Amniotic epithelial cell (primary cell): ENCODE data around the gene LLCFC1.

Source experiments
- DNase-seq: peaks from one replicate; pipeline ENCODE4 v3.0.0-alpha.2; 2010; ENCODE audit warnings: low read depth

LLCFC1 gene

GRCh38 chr7:142939226-142939910 is at the start of gene LLCFC1:
LLCFC1 (plus strand) TSS chr7:142939484; CDS start chr7:142939622, 138 bp downstream.
- no peak for DNase-seq

DNA sequence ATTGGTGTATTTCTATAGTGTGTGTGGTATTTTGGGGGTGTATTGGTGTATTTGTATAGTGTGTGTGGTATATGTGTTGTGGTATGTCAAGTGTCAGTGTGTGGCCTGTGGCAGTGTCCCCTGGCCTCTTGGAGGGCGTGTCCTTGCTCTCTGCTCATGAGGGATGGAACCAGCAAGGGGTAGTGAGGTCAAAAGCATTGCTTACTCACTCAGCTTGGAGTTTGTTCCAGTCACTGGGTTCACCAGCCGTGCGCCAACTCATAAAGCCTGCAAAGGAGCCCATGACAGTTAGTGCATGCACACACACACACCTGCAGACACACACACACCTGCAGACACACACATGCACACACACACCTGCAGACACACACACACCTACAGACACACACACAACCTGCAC is 49.5 kb upstream of the LLCFC1 start:
- DNase-seq: no peak

DNA sequence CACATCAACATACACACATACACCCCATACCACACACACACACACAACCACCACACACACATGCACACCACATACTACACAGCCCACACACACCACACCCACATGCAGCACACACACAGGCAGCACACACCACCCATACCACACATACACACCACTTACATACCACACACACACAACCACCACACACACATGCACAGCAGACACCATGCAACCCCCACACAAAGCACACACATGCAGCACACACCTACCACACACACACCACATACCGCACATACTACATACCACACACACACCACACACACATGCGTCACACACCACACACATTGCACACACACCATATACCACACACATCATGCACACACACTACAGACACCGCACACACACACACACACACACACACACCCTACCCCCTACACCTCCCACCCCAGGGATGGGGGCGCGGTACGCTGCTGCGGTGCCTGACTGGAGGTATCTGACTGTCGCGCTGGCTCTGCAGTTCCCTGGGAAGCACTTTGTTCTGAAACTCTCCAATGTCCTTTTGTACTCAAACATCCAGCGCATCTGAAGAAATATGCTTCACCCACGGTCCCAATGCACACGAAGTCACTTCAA is 48.3 kb upstream of the LLCFC1 start:
- DNase-seq: no peak

- DNase-seq: no peak
Observed at GRCh38 chr7:142891490-142892082, 47.7 kb upstream of the LLCFC1 start.

- DNase-seq: no peak
Observed at GRCh38 chr7:142892951-142893350, 46.3 kb upstream of the LLCFC1 start.

- DNase-seq: no peak
Observed at GRCh38 chr7:142894112-142894984, 44.9 kb upstream of the LLCFC1 start.

DNA sequence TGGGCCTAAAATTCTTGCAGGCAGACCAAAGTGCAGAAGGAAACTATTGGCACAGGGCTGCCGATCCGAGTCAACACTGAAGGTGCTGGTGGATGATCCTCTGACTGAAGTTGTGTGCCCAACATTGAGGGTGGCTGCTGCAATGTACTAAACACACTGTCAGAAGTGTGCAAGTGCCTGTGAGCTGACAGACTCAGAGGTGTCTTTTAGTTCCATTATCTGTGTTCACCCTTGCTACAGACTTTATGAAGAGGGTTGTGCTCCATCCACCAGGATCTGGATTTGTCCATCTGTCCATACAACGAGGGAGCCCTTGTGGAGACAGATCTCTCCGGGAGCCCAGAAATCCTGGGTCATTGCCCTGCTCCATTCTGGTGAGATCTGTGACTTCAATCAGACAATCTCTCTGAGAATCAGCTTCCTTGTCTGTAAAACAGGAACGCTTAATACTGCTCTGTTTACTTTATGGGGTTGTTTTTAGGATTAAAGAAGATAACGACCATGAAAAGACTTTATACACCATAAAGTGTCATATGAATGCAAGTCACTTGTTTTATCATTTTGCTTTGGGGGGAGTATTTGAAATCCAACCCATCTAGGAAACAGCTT is 44.2 kb upstream of the LLCFC1 start:
- no peak for DNase-seq

- DNase-seq: no peak
Observed at GRCh38 chr7:142896151-142896550, 43.1 kb upstream of the LLCFC1 start.

DNA sequence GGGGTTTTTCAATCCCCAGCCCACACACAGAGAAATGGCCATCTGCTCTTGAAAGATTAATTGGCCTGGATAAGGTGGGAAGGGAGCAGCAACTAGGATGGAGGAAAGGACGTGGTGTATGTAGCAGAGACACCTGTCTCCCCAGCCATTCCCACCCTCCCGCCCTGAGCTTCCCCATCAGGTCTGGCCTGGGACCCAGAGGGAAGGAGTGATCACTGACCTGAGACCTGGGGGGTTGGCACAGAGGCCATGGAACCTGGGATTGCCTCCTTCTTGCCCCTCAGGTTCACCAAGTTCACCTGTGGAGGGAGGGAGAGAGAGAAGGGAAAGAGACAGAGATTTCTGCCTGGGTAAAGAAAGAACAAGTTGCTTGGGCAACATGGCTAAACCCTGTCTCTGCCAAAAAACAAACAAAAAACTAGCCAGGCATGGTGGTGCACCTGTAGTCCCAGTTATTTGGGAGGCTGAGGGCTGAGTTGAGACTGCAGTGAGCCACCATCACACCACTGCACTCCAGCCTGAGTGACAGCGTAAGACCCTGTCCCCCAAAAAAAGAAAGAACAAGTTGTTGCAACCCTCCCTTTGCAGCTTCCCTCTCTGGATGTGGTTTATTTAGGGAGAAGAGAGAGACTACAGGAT is 42.4 kb upstream of the LLCFC1 start:
- DNase-seq: no peak

- DNase-seq: no peak
Observed at GRCh38 chr7:142897691-142898090, 41.6 kb upstream of the LLCFC1 start.

DNA sequence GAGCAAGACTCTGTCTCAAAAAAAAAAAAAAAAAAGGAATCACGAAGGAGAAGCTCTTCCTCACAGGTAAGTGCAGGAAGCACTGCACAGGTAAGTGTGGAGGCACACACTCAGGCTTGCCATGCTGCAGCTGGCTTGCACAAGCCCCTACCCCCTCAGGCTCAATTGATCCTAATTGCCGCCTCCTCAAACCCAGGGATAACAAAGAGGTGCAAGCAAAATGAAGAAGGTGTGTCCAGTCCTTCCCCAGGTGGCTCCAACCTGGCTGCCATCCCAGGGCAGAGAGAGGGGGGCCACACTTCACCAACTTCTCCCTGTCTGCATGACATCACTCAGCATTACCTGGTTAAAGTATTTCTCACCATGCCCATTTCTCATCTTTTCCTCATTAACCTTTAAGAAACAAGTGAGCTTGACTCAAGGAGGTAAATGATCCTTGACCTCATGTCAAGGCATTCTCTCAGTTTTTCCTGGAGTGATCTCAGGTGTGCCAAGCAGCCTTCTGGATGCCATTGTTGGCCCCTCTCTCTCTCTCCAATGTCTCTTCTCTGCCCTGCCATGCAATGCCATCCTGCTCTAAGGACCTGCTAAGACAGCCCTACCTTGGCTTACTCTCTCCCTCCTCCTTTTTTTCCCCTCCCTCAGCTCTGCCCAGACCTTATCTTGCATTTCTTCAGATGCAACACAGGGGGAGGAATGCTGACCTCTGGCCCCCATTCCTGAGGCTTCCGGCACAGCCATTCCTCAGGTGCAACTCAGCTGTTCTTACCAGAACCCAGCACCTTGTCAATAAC is 40.7 kb upstream of the LLCFC1 start:
- no peak for DNase-seq

DNA sequence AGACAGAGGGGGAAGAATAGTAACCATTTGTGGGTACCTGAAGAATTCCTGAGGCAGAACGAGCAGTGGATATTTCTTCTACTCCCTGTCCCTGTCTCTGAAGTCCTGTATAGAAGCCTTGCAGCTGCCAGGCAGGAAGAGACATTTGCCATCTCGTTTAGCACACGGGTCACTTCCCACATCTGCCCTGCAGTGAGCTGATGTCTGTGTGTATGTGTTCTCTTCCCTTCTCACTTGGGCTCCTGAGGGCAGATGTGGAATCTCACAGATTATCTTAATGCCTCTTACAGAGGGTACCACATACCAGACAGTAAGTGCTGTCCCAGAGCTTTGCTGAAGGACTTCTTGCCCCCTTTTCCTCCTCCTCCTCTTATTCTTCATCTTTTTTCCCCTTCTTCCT is 39.6 kb upstream of the LLCFC1 start:
- no peak for DNase-seq

DNA sequence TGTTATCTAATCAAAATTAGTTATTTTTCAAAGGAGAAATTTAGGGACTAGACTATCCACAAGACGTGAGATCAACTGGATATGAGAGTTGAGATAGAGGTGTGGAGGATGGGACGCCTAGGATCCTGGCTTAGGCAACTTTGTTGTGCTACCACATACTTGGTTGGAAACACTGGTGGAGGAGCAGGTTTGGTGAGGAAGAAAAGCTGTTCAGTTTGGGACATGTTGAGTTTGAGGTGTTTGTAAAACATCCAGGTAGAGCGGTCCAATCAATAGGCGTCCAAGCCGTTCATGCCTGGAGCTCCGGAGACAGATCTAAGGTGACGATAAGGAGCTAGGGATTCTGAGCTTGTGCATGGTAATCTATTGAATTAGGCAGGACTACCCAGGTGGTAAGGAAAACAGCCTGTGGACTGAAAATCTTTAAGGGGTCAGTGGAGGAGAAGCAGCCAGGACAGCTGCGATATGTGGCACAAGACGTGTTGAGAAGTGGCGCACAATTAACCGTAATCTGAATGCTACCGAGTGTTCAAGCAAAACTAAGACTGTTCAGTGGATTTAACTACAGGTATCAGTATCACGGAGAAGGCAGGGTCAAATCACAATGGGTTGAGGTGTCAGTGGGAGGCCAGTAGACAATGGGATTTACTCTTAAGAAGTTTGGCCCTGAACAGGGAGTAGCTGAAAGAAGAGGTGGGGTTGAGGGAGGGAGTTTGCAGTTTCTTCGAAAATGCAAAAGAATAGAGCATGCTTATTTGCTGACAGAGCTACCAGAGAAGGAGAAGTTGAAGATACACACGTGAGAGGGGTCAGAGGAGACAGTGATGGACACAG is 37.6 kb upstream of the LLCFC1 start:
- no peak for DNase-seq

DNA sequence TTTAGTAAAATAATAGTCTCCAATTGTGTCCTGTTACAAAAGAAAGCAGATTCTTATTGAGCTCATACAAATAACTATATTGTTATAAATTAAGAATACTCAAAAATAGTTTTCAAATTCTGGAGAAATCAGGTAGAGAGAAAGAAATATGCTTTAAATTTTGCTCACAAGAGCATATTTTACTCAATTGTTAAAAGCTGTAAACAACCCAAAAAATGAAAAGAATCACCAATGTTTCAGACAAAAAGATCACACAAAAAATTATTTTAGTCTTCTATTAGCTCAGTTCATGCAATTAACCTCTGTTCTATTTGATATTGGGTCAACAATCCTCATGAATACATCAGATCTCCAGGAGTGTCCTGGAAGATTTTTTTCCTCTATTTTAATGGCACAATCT is 35.2 kb upstream of the LLCFC1 start:
- no peak for DNase-seq

DNA sequence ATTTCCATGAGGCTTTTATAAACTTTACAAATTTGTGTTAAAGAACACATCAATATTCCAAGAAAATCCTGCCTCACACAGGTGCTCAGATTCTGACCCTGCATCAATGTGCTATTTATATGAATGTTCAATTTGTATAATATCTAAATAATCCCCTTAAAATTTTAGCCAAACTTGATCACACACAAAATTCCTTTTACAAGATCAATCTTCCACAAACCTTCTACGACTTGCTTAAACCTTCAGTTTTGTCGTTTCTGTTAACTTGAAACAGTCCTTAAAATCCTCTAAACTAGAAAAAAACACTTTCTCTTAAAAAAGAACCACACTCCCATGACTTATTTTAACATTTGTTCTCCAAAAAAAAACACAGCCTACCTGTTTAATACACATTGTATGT is 33.5 kb upstream of the LLCFC1 start:
- no peak for DNase-seq

DNA sequence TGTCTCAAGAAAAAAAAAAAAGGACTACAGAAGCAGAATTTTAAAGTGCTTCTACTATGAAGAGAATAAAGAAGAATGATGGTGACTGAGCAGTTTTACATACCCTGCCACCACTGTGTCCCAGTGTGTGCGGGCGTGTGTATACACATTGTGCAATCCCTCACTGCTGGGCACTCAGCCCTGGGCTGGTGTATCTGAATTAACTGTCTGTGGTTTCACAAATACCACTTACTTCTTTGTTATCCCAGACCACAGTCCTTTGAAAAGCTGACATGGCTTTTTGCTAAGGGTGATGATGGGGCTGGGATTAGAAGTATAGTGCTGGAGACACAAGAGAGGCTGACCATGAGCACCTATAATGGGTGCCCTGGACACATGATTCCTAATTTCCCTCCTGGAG is 32.6 kb upstream of the LLCFC1 start:
- DNase-seq: no peak

DNA sequence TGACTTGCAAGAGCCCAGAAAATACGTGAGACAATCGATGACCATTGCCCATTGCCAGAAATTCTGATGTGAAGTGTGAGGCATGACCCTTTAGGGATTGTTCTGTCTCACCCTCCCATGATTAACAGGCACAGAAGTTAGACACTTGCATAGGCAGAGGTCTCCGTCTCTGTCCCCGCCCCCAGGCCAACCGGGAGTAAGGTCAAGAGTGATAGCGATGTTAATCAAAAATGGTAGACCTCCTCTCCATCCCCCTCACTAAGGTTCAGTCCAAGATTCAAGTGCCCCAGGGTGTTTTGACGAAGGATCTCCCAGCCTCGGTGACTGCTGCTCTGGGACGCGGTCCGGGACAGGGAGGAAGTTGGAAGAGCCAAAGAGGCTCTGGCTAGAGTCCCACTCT is 31.0 kb upstream of the LLCFC1 start:
- no peak for DNase-seq

- peak; percentile 31 for DNase-seq
Observed at GRCh38 chr7:142908921-142909890, 30.1 kb upstream of the LLCFC1 start.

GRCh38 chr7:142910031-142910433 is 29.3 kb upstream of the LLCFC1 start:
- peak; percentile 14 for DNase-seq
